GM12873 (cell line): ENCODE results near the gene SLC25A11.

Source experiments
- TF ChIP-seq, protein P1 (sequence below): IDR thresholded peaks from 2 replicates; pipeline ENCODE4 v1.5.1; 2012; ENCODE audit warnings: low read depth, mild to moderate bottlenecking, moderate library complexity, low read length, control low read depth; ENCODE audit not compliant: insufficient read depth; ENCODE audit errors: missing control alignments

Gene SLC25A11

DNA sequence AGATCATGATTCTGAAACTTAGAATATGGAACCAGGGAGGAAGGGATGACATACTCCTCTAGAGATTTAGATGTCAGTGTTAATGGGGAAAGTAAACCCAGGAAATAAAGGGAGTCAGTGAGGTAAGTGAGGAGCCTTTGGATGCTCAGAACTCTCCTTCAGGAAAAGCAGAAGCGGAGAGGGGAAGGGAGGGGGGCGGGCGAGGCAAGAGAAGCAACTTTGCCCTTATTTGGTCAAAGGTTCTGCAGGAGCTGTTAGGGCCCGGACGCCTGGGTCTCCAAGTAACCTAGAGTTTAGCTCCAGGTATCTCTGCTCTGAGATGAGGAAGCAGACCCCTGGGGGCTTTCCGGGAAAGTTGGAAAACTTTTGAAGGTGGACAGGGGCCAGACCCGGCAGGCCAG, 7.2 kb upstream of the SLC25A11 start:
- TF ChIP-seq, protein P1, sequence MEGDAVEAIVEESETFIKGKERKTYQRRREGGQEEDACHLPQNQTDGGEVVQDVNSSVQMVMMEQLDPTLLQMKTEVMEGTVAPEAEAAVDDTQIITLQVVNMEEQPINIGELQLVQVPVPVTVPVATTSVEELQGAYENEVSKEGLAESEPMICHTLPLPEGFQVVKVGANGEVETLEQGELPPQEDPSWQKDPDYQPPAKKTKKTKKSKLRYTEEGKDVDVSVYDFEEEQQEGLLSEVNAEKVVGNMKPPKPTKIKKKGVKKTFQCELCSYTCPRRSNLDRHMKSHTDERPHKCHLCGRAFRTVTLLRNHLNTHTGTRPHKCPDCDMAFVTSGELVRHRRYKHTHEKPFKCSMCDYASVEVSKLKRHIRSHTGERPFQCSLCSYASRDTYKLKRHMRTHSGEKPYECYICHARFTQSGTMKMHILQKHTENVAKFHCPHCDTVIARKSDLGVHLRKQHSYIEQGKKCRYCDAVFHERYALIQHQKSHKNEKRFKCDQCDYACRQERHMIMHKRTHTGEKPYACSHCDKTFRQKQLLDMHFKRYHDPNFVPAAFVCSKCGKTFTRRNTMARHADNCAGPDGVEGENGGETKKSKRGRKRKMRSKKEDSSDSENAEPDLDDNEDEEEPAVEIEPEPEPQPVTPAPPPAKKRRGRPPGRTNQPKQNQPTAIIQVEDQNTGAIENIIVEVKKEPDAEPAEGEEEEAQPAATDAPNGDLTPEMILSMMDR = no peak

DNA sequence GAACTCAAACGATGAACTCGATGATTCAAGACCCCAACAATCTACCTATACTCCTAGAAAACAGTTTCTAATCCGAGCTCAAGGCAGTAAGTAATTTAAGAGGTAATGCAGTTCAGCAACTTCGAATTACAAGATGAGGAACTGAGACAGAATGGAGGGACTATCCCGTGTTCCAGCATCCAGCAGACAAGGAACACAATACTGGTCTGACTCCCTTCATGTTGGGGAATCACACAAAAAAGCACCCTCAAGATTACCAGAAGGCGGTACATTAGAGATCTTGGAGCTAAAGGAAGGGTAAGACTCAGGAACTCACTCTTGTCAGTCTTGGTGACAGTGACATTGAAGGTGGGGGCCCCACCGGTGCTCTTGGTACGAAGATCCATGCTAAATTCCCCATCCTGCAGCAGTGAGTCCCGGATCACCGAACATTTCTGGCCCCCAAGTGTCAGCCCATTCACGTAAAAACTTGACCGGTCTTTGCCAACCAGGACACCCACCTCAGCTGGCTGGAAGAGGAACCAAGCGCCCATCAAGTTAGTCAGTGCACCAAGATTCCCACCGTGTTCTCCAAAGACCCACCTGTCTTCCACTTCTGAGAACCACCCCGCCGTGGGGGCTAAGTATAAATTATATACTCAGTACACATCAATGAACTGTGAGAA, 6.6 kb upstream of the SLC25A11 start:
- TF ChIP-seq, protein P1 = no peak

DNA sequence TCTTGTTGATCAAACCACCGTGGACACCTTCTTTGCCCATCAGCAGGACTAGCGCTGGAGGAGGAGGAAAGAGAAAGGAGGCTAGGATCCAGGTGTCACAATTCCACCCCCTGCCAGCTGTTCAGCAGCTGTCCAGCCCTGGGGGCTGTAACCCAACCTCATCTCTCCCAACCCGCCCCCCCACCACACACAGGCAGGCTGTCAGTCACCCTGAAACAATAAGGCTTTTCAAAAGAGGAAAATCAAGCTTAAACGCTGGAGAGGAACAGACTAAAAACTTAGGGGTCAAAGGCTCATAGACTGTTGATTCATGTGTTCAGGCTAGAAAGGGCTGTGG, 6.1 kb upstream of the SLC25A11 start:
- TF ChIP-seq, protein P1 = no peak

DNA sequence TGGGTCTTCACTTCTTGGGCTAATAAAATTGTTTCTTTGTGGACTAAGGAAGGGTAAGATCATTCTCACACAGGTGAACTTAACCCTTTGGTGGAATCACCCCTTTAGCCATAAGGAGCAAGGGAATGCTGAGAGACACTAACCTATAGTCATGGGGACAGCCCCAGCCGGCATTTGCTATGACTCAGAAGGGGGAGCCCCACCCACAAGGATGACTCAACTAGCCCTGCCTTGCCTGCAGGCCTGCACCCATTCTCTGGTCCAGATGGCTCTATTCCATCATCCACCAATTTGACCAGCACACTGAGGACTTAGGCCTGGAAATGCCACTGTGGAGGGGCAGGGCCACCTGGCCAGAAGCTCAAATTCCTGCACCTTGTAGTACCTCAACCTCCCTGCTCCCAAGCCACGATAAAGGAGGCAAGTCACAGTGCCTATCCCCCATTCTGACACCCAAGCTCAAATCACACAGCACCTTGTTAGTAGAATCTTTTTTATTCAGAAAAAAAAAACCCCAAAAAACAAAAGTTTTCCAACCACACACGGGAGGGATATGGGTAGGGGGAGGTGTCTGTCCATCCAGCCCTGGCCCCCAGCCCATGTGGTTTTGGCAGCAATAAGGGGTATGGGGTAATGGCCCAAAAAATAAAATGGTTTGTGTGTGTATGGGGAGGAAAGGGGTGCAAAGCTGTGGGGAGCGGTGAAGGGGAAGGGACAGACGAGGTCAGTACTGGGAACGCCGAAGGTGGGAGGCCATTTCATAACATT, 5.5 kb upstream of the SLC25A11 start:
- TF ChIP-seq, protein P1 = no peak

DNA sequence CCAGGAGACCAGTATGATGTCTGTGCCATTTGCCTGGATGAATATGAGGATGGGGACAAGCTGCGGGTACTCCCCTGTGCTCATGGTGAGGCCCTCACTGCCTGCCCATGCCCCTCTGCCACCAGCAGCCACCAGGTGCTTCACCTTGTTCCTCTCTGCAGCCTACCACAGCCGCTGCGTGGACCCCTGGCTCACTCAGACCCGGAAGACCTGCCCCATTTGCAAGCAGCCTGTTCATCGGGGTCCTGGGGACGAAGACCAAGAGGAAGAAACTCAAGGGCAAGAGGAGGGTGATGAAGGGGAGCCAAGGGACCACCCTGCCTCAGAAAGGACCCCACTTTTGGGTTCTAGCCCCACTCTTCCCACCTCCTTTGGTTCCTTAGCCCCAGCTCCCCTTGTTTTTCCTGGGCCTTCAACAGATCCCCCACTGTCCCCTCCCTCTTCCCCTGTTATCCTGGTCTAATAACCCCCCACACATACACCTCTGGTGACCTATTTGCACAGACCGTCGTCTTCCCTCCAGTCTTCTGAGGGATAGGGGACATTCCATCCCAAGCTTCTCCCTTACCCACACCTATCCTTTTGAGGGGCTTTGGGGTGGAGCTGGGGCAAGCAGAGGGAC, 4.8 kb upstream of the SLC25A11 start:
- TF ChIP-seq, protein P1 = no peak

DNA sequence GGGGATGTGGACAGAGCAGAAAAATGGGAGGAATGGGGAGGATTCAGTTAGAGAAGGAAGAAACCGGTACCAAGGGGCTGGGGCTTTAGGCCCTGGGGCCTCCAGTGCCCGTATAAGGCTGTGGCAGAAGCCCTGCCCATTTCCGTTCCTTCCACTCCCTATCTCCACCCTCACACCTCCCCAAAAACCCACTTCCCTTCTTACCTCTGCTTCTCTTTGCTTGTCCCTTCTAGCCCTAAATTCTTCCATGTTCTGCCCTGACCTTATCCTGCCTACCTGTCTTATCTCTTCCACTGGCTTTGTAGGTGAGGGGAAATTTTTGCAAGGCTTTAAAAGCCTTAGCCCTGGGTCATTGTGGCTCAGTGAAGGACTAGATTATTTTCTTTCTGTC, 4.3 kb upstream of the SLC25A11 start:
- TF ChIP-seq, protein P1 = no peak

DNA sequence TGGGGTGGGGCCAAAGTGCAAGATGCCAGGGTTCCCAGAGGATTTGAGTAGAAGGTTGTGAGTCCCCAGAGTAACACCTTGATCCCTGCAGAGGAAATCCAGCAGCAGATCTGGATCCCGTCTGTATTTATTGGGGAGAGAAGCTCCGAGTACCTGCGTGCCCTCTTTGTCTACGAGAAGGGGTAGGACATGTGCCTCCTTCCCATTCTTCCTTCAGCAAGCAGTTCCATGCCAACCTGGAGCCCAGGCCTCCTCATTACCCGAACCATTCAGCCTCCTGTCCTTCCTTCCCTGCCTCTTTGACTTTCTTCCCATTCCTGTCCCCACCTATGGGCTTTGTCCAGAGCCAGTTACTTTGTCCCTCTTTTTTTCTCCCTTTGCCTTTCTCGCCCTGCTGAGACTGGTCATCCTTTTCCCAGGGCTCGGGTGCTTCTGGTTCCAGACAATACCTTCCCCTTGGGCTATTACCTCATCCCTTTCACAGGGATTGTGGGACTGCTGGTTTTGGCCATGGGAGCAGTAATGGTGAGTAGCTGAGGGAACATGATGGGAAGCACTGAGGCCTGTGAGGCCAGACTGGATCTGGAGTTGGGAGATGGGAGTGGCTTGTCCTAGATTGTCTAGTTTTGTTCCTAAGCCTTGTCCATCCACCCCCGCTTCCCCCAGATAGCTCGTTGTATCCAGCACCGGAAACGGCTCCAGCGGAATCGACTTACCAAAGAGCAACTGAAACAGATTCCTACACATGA, 3.1 kb upstream of the SLC25A11 start:
- TF ChIP-seq, protein P1 = no peak
